Measurements from ENCODE around the gene CD81.

GRCh38 chr11:2412323-2412722, 35.2 kb downstream of the CD81 start:
- TF ChIP-seq POLR2AphosphoS5 (IDR thresholded peaks at IDR 0.05; ENCODE audit: low read depth): no peak
- no peak for TF ChIP-seq EZH2 (IDR thresholded peaks at IDR 0.05; ENCODE audit: low read depth, unreplicated experiment)
- no peak for TF ChIP-seq CTCF (conservative IDR thresholded peaks at IDR 0.05; ENCODE audit: low read depth in 2 of 2)
